ENCODE results near the gene LRRC37A3. TPM values are rescaled to one million over a fixed set of nuclear protein-coding genes. Genes with fewer than 3 reads are reported as not detected.
"Not testable (repeated sequence)": the region's sequence is repeated elsewhere in the genome, so short reads cannot be mapped to it uniquely, and the experiment has no call there.

LRRC37A3 gene
- total RNA-seq (2014; rRNA removed; shearing (Covaris generic); ENCODE audit: low replicate concordance) = 7.0 and 10.1 TPM in 2 replicates

GRCh38 chr17:64919289-64920025 is at the start of gene LRRC37A3:
Gene LRRC37A3 (minus strand): TSS chr17:64919478. CDS start chr17:64897257, 22,221 bp downstream.
- not testable (repeated sequence) for H3K36me3 ChIP-seq (ENCODE audit: insufficient read depth, low read length); H3K9me3 ChIP-seq (ENCODE audit: low read length); H4K20me1 ChIP-seq (ENCODE audit: insufficient read depth, low read depth, low read length); H3K9me2 ChIP-seq (replicated peaks; ENCODE audit: insufficient read depth, low read length); H3K27me3 ChIP-seq (ENCODE audit: low read length); H3K79me2 ChIP-seq (ENCODE audit: low read length)
- peak within 1 kb of the TSS; percentile 73 for H3K9ac ChIP-seq (ENCODE audit: low read length)
- peak within 1 kb of the TSS; percentile 0; the same call in 1 of the 2 replicates for H2AFZ ChIP-seq (ENCODE audit: low read length)
- H3K4me2 ChIP-seq (ENCODE audit: low read depth, low read length, poor library complexity, severe bottlenecking) = peak within 1 kb of the TSS; percentile 48
- H3K27ac ChIP-seq (ENCODE audit: low read length) = peak within 1 kb of the TSS; percentile 72
- DNase-seq = peak; percentile 100
- peaks cover 23% of the 10 kb centered on the region for H3K4me1 ChIP-seq (ENCODE audit: low read length)
- H3K4me3 ChIP-seq (ENCODE audit: low read length) = peak within 1 kb of the TSS; percentile 71

DNA sequence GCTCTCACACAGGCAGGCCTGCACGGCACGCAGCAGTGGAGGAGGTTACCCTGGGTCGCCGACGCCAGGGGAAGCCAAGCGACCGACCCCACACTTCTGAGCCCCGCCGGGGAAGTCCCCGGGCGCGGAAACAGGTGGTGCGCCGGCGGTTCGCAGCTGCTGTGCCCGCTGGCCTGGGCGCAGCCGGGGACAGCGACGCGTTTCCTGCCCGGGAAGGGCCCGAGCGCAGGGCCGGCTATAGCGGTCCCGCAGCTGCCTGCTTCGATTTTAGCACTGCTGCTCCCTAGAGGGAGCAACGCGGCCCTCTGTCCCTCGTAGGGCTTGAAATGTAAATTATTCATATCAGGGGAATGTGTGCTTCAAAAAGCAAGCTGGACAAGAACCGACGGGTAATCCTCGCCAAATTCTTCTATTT is 46.6 kb upstream of the LRRC37A3 start:
- peak overlapping the region; percentile 100 for H3K27ac ChIP-seq (ENCODE audit: low read length)
- not testable (repeated sequence) for H3K79me2 ChIP-seq (ENCODE audit: low read length); H2AFZ ChIP-seq (ENCODE audit: low read length); H4K20me1 ChIP-seq (ENCODE audit: insufficient read depth, low read depth, low read length); H3K9me2 ChIP-seq (replicated peaks; ENCODE audit: insufficient read depth, low read length); H3K9me3 ChIP-seq (ENCODE audit: low read length); H3K36me3 ChIP-seq (ENCODE audit: insufficient read depth, low read length); H3K27me3 ChIP-seq (ENCODE audit: low read length)
- H3K4me3 ChIP-seq (ENCODE audit: low read length) = peak overlapping the region; percentile 44
- H3K4me2 ChIP-seq (ENCODE audit: low read depth, low read length, poor library complexity, severe bottlenecking) = peak overlapping the region; percentile 69
- peak overlapping the region; percentile 68 for H3K9ac ChIP-seq (ENCODE audit: low read length)
- peak; percentile 96 for DNase-seq
- peaks cover 88% of the 10 kb centered on the region for H3K4me1 ChIP-seq (ENCODE audit: low read length)

DNA sequence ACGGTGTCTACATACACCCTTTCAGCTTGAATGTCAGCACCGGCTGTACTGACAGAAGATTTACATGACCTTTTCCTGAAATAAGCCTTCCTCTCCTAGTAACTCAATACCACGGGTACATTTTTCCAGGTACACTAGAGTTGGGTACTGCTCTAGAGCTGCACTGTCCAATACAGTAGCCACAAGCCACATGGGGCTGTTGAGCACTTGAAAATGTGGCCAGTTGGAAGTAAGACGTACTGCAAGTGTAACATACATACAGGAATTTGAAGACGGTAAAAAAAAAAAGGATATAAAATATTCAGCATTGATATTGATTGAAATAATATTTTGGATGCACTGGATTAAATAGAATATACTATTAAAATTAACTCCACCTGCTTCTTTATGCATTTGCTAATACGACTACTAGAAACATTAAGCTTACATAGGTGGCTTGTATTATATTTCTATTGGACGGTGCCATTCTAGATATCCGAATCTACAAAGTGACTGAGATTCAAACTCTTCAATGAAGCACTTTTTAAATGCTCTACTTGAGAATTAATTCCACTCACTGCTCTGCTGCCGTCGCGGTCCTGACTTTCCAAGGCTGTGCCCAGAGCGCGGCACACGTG is 46.1 kb upstream of the LRRC37A3 start:
- peak overlapping the region; percentile 56 for H3K4me2 ChIP-seq (ENCODE audit: low read depth, low read length, poor library complexity, severe bottlenecking)
- H3K36me3 ChIP-seq (ENCODE audit: insufficient read depth, low read length); H3K79me2 ChIP-seq (ENCODE audit: low read length); H3K27me3 ChIP-seq (ENCODE audit: low read length); H3K9me2 ChIP-seq (replicated peaks; ENCODE audit: insufficient read depth, low read length); H4K20me1 ChIP-seq (ENCODE audit: insufficient read depth, low read depth, low read length); H2AFZ ChIP-seq (ENCODE audit: low read length); H3K9me3 ChIP-seq (ENCODE audit: low read length): not testable (repeated sequence)
- H3K27ac ChIP-seq (ENCODE audit: low read length) = peak overlapping the region; percentile 100
- peak overlapping the region; percentile 46 for H3K9ac ChIP-seq (ENCODE audit: low read length)
- peak overlapping the region; percentile 31; the same call in 1 of the 2 replicates for H3K4me3 ChIP-seq (ENCODE audit: low read length)
- H3K4me1 ChIP-seq (ENCODE audit: low read length) = peaks cover 83% of the 10 kb centered on the region
- DNase-seq = peak; percentile 76

DNA sequence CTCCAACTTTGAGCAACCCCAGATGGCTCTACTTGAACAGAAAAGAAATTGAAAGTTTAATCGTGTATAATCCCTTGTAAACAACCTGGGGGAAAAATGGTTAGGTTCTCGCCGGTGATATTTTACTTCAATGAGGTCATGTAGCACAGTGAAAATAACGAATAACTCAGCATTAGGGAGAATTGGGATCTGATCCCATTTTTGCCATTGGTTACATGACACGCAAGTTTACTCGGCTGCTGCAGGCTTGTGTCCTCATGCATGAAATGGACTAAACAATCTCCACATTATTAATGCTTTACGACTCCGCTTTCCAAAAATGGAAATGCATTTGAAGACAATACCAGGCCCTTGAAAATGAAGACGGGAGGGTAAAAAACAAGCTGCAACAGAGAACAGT is 45.5 kb upstream of the LRRC37A3 start:
- Histone ChIP-seq H3K4me1 (ENCODE audit: low read length) (peaks cover 77% of the 10 kb centered on the region), H3K9ac (ENCODE audit: low read length) (peak overlapping the region; percentile 46), H3K4me3 (ENCODE audit: low read length) (peak overlapping the region; percentile 31), H3K36me3 (ENCODE audit: insufficient read depth, low read length) (no peaks in the 10 kb centered on the region), H3K4me2 (ENCODE audit: low read depth, low read length, poor library complexity, severe bottlenecking) (peak overlapping the region; percentile 56), H4K20me1 (ENCODE audit: insufficient read depth, low read depth, low read length) (no peaks in the 10 kb centered on the region), H2AFZ (ENCODE audit: low read length) (no peak overlapping the region), H3K9me2 (replicated peaks; ENCODE audit: insufficient read depth, low read length) (no peaks in the 10 kb centered on the region), H3K9me3 (ENCODE audit: low read length) (no peaks in the 10 kb centered on the region), H3K79me2 (ENCODE audit: low read length) (peaks cover 3% of the 10 kb centered on the region; the same call in 1 of the 2 replicates), H3K27me3 (ENCODE audit: low read length) (no peaks in the 10 kb centered on the region), H3K27ac (ENCODE audit: low read length) (peak overlapping the region; percentile 100)
- peak; percentile 55 for DNase-seq

DNA sequence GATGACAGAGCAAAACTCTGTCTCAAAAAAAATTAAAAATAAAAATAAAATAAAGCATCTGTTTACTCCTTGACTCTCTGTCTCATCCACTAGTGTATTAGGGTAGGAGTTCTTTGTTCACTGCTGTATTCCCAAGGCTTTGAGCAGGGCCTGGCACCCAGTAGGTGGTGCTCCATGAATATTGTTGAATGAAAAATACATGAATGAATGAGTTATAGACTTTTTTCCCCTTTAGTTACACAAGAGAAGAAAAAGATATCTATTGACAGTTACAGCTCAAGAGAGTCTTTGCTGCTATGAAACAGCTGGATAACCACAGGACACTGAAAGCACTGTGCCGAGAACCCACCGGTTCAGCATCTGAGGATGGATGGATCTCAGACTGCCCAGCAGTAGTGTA is 44.5 kb upstream of the LRRC37A3 start:
- H3K9ac ChIP-seq (ENCODE audit: low read length) = peak overlapping the region; percentile 38
- H4K20me1 ChIP-seq (ENCODE audit: insufficient read depth, low read depth, low read length); H2AFZ ChIP-seq (ENCODE audit: low read length); H3K79me2 ChIP-seq (ENCODE audit: low read length); H3K36me3 ChIP-seq (ENCODE audit: insufficient read depth, low read length); H3K4me3 ChIP-seq (ENCODE audit: low read length); H3K27me3 ChIP-seq (ENCODE audit: low read length); DNase-seq; H3K9me2 ChIP-seq (replicated peaks; ENCODE audit: insufficient read depth, low read length); H3K9me3 ChIP-seq (ENCODE audit: low read length): not testable (repeated sequence)
- peak overlapping the region; percentile 100 for H3K27ac ChIP-seq (ENCODE audit: low read length)
- H3K4me2 ChIP-seq (ENCODE audit: low read depth, low read length, poor library complexity, severe bottlenecking) = peak overlapping the region; percentile 56
- peaks cover 70% of the 10 kb centered on the region for H3K4me1 ChIP-seq (ENCODE audit: low read length)

- not testable (repeated sequence) for H4K20me1 ChIP-seq (ENCODE audit: insufficient read depth, low read depth, low read length); H3K79me2 ChIP-seq (ENCODE audit: low read length); H3K9me2 ChIP-seq (replicated peaks; ENCODE audit: insufficient read depth, low read length); H3K27me3 ChIP-seq (ENCODE audit: low read length); H3K9me3 ChIP-seq (ENCODE audit: low read length); H3K36me3 ChIP-seq (ENCODE audit: insufficient read depth, low read length)
- Histone ChIP-seq H3K4me1 (ENCODE audit: low read length) (peaks cover 68% of the 10 kb centered on the region), H3K4me2 (ENCODE audit: low read depth, low read length, poor library complexity, severe bottlenecking) (peak overlapping the region; percentile 78), H3K27ac (ENCODE audit: low read length) (peak overlapping the region; percentile 91), H3K4me3 (ENCODE audit: low read length) (peak overlapping the region; percentile 52), H3K9ac (ENCODE audit: low read length) (peak overlapping the region; percentile 58), H2AFZ (ENCODE audit: low read length) (peak overlapping the region; percentile 52; the same call in 1 of the 2 replicates)
- peak; percentile 93 for DNase-seq
Observed at GRCh38 chr17:64961563-64962378, 42.5 kb upstream of the LRRC37A3 start.

GRCh38 chr17:64951877-64952276 is 32.6 kb upstream of the LRRC37A3 start:
- H3K36me3 ChIP-seq (ENCODE audit: insufficient read depth, low read length) = no peaks in the 10 kb centered on the region
- H3K9ac ChIP-seq (ENCODE audit: low read length) = no peak overlapping the region
- H3K79me2 ChIP-seq (ENCODE audit: low read length) = no peaks in the 10 kb centered on the region
- H3K27me3 ChIP-seq (ENCODE audit: low read length) = no peaks in the 10 kb centered on the region
- H3K9me3 ChIP-seq (ENCODE audit: low read length) = no peaks in the 10 kb centered on the region
- H3K4me1 ChIP-seq (ENCODE audit: low read length) = peaks cover 1% of the 10 kb centered on the region
- no peak for DNase-seq
- no peak overlapping the region for H3K4me2 ChIP-seq (ENCODE audit: low read depth, low read length, poor library complexity, severe bottlenecking)
- H4K20me1 ChIP-seq (ENCODE audit: insufficient read depth, low read depth, low read length) = no peaks in the 10 kb centered on the region
- no peak overlapping the region for H3K27ac ChIP-seq (ENCODE audit: low read length)
- no peak overlapping the region for H3K4me3 ChIP-seq (ENCODE audit: low read length)
- H3K9me2 ChIP-seq (replicated peaks; ENCODE audit: insufficient read depth, low read length) = no peaks in the 10 kb centered on the region
- H2AFZ ChIP-seq (ENCODE audit: low read length) = no peak overlapping the region

DNA sequence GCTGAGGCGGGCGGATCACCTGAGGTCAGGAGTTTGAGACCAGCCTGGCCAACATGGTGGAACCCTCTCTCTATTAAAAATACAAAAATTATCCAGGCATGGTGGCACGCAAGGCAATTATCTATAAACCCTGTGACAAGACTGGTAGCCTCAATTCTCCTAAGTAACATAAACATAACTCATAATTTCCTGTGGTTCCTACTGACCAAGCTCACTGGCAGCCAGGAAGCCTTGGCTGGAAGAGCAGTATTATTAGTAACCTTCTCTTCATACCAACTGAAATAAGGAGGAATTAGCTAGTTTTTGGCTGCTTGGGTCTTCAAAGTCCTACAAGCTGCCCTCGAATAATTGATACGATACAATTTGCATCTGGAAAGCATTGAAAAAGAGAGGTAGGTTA is 31.6 kb upstream of the LRRC37A3 start:
- H3K36me3 ChIP-seq (ENCODE audit: insufficient read depth, low read length) = no peaks in the 10 kb centered on the region
- H3K79me2 ChIP-seq (ENCODE audit: low read length) = no peaks in the 10 kb centered on the region
- H3K27me3 ChIP-seq (ENCODE audit: low read length) = no peaks in the 10 kb centered on the region
- no peak overlapping the region for H2AFZ ChIP-seq (ENCODE audit: low read length)
- no peaks in the 10 kb centered on the region for H4K20me1 ChIP-seq (ENCODE audit: insufficient read depth, low read depth, low read length)
- no peak for DNase-seq
- H3K9me2 ChIP-seq (replicated peaks; ENCODE audit: insufficient read depth, low read length) = no peaks in the 10 kb centered on the region
- H3K27ac ChIP-seq (ENCODE audit: low read length) = no peak overlapping the region
- no peak overlapping the region for H3K9ac ChIP-seq (ENCODE audit: low read length)
- no peaks in the 10 kb centered on the region for H3K9me3 ChIP-seq (ENCODE audit: low read length)
- no peaks in the 10 kb centered on the region for H3K4me1 ChIP-seq (ENCODE audit: low read length)
- H3K4me2 ChIP-seq (ENCODE audit: low read depth, low read length, poor library complexity, severe bottlenecking) = no peak overlapping the region
- no peak overlapping the region for H3K4me3 ChIP-seq (ENCODE audit: low read length)
